ENCODE data around the gene RNF180. TPM values are rescaled to one million over a fixed set of nuclear protein-coding genes. Genes with fewer than 3 reads are reported as not detected.

RNF180 gene
- total RNA-seq, 1 experiment from 2014 or later = 0.61 TPM

DNA sequence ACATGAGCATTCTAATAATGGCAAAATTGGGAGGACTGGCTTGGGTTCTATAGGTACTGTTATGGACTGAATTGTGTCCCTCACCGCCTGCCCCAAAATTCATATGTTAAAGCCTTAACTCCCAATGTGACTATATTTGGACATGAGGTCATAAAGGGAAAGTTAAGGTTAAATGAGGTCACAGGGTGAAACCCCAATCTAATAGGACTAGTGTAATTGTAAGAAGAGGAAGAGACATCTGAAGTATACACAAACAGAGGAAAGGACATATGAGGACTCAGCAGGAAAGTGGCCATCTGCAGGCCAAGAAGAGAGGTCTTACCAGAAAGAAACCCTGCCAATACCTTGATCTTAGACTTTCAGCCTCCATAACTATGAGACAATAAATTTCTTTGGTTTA, 23.1 kb downstream of the RNF180 start:
- H3K27me3 ChIP-seq (replicated peaks; ENCODE audit: control insufficient read depth, insufficient read depth, low read length) = no peaks in the 10 kb centered on the region
- BruUV-seq (replicated peaks) = no TSS peak
- POLR2A ChIA-PET = no interaction called here
- CTCF ChIA-PET = no interaction called here
- H3K27me3 Mint-ChIP-seq (ENCODE audit: insufficient read depth, unreplicated experiment) = peaks cover 3% of the 10 kb centered on the region
- no peaks in the 10 kb centered on the region for H3K4me1 Mint-ChIP-seq (ENCODE audit: low read depth, unreplicated experiment)
- no peaks in the 10 kb centered on the region for H3K36me3 Mint-ChIP-seq (ENCODE audit: insufficient read depth, unreplicated experiment)
- H3K4me3 ChIP-seq (ENCODE audit: low read depth, low read length) = no peak overlapping the region
- no peaks in the 10 kb centered on the region for H3K9me3 ChIP-seq
- H3K4me1 ChIP-seq = no peaks in the 10 kb centered on the region
- DNase-seq = no peak
- H3K27ac Mint-ChIP-seq (ENCODE audit: unreplicated experiment) = no peak overlapping the region
- no peaks in the 10 kb centered on the region for H3K36me3 ChIP-seq (ENCODE audit: control insufficient read depth, insufficient read depth, low read length)
- TF ChIP-seq, protein P1, sequence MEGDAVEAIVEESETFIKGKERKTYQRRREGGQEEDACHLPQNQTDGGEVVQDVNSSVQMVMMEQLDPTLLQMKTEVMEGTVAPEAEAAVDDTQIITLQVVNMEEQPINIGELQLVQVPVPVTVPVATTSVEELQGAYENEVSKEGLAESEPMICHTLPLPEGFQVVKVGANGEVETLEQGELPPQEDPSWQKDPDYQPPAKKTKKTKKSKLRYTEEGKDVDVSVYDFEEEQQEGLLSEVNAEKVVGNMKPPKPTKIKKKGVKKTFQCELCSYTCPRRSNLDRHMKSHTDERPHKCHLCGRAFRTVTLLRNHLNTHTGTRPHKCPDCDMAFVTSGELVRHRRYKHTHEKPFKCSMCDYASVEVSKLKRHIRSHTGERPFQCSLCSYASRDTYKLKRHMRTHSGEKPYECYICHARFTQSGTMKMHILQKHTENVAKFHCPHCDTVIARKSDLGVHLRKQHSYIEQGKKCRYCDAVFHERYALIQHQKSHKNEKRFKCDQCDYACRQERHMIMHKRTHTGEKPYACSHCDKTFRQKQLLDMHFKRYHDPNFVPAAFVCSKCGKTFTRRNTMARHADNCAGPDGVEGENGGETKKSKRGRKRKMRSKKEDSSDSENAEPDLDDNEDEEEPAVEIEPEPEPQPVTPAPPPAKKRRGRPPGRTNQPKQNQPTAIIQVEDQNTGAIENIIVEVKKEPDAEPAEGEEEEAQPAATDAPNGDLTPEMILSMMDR (IDR thresholded peaks at IDR 0.05; ENCODE audit: insufficient read depth in 1 of 2, low read depth in 1 of 2, low read length in 1 of 2, severe bottlenecking in 1 of 2, unreplicated experiment in 1 of 2) = no peak
- intact Hi-C loops (cut with micrococcal nuclease; ENCODE audit: unreplicated experiment) = no loop called here
- H3K4me3 Mint-ChIP-seq (ENCODE audit: unreplicated experiment) = no peak overlapping the region
- no peaks in the 10 kb centered on the region for H3K9me3 Mint-ChIP-seq (ENCODE audit: unreplicated experiment)

DNA sequence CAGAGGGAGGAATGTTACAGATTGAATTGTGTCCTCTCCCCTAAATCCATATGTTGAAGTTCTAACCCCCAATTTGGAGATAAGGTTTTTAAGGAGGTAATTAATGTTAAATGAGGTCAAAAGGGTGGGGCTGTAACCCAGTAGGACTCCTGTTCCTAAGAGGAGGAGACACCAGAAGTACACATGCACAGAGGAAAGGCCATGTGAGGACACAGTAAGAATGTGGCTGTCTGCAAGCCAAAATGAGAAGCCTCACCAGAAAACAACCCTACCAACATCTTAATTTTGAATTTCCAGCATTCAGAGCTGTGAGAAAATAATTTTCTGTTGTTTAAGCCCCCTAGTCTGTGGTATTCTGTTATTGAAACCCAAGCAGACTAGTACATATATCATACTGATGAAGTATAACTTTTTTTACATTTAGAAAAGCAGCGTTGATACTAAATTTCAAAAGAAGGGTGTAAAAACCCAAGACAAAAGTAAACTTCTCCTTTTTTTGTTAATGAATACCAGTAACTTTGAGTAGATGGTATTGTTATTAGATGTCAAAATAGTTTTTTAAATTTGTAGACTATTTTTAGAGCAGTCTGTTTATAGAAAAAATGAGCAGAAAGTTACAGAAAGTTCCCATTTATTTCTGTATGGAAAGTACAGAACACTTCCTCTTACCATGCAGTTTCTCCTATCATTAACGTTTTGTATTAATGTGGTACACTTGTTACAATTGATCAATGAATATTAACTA, 25.1 kb downstream of the RNF180 start:
- Mint-ChIP-seq H3K4me3 (ENCODE audit: unreplicated experiment) (no peak overlapping the region), H3K27ac (ENCODE audit: unreplicated experiment) (no peak overlapping the region), H3K4me1 (ENCODE audit: low read depth, unreplicated experiment) (no peaks in the 10 kb centered on the region), H3K27me3 (ENCODE audit: insufficient read depth, unreplicated experiment) (peaks cover 3% of the 10 kb centered on the region), H3K36me3 (ENCODE audit: insufficient read depth, unreplicated experiment) (no peaks in the 10 kb centered on the region), H3K9me3 (ENCODE audit: unreplicated experiment) (no peaks in the 10 kb centered on the region)
- Histone ChIP-seq H3K9me3 (no peaks in the 10 kb centered on the region), H3K27me3 (replicated peaks; ENCODE audit: control insufficient read depth, insufficient read depth, low read length) (no peaks in the 10 kb centered on the region), H3K4me3 (ENCODE audit: low read depth, low read length) (no peak overlapping the region), H3K36me3 (ENCODE audit: control insufficient read depth, insufficient read depth, low read length) (no peaks in the 10 kb centered on the region), H3K4me1 (no peaks in the 10 kb centered on the region)
- ChIA-PET POLR2A (no interaction called here), CTCF (no interaction called here)
- TF ChIP-seq, protein P1 (IDR thresholded peaks at IDR 0.05; ENCODE audit: insufficient read depth in 1 of 2, low read depth in 1 of 2, low read length in 1 of 2, severe bottlenecking in 1 of 2, unreplicated experiment in 1 of 2) = no peak
- intact Hi-C loops (cut with micrococcal nuclease; ENCODE audit: unreplicated experiment) = no loop called here
- no peak for DNase-seq
- BruUV-seq (replicated peaks) = no TSS peak

DNA sequence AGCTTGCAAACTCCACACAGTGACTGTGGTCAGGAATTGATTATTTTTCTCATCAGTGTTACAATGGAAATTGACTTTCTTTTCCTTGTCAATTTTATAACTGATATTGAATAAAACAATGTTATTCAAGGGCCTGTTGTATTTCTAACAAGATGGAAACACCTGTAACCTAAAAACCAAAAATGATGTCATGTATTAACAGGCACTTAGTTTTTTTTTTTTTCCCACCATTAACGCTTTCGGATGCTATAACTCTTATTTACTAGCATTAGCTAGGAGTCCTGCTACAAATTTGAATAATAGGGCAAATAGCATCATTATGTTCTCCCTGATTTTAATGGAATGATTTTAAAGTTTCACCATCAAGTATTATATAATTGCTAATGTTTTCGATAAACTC, 30.3 kb downstream of the RNF180 start:
- peaks cover 8% of the 10 kb centered on the region for H3K27me3 Mint-ChIP-seq (ENCODE audit: insufficient read depth, unreplicated experiment)
- Histone ChIP-seq H3K4me3 (ENCODE audit: low read depth, low read length) (no peak overlapping the region), H3K27me3 (replicated peaks; ENCODE audit: control insufficient read depth, insufficient read depth, low read length) (no peaks in the 10 kb centered on the region), H3K9me3 (no peaks in the 10 kb centered on the region), H3K4me1 (no peaks in the 10 kb centered on the region), H3K36me3 (ENCODE audit: control insufficient read depth, insufficient read depth, low read length) (no peaks in the 10 kb centered on the region)
- TF ChIP-seq, protein P1 (IDR thresholded peaks at IDR 0.05; ENCODE audit: insufficient read depth in 1 of 2, low read depth in 1 of 2, low read length in 1 of 2, severe bottlenecking in 1 of 2, unreplicated experiment in 1 of 2) = no peak
- ChIA-PET POLR2A (no interaction called here), CTCF (no interaction called here)
- no peaks in the 10 kb centered on the region for H3K36me3 Mint-ChIP-seq (ENCODE audit: insufficient read depth, unreplicated experiment)
- no peaks in the 10 kb centered on the region for H3K9me3 Mint-ChIP-seq (ENCODE audit: unreplicated experiment)
- no peak overlapping the region for H3K4me3 Mint-ChIP-seq (ENCODE audit: unreplicated experiment)
- no peak for DNase-seq
- BruUV-seq (replicated peaks) = no TSS peak
- intact Hi-C loops (cut with micrococcal nuclease; ENCODE audit: unreplicated experiment) = no loop called here
- H3K4me1 Mint-ChIP-seq (ENCODE audit: low read depth, unreplicated experiment) = no peaks in the 10 kb centered on the region
- no peak overlapping the region for H3K27ac Mint-ChIP-seq (ENCODE audit: unreplicated experiment)

Data from Caco-2 (cell line).